ENCODE measurements around the gene COL12A1. TPM values are rescaled to one million over a fixed set of nuclear protein-coding genes. Genes with fewer than 3 reads are reported as not detected.

Gene COL12A1
- total RNA-seq, 1 experiment from 2014 or later: 1.9 TPM

DNA sequence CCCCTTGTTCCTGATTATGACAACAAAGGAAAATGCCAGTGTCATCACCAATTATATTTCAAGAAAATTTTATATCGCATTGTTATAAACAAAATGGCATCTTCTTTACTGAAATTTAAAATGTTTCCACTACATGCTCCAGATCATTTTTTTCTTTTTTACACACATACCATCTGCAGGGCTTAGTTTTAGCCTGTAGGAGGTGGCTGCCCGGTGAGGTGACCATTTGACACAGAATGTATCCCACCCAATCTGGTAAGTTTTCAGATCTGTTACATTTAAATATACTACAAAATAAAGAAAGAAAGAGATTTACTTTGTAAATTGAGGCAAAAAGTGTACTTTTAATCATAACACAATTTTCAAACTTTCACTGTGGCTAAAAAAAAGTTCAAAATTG lies 81.8 kb downstream of the COL12A1 start:
- Histone ChIP-seq H3K27me3 (ENCODE audit: control insufficient read depth, insufficient read depth, low read length) (no peaks in the 10 kb centered on the region), H3K4me3 (ENCODE audit: insufficient read depth, low read depth, low read length) (no peak overlapping the region), H3K36me3 (replicated peaks; ENCODE audit: control insufficient read depth, insufficient read depth, low read length) (no peaks in the 10 kb centered on the region)
- DNase-seq: no peak

- Histone ChIP-seq H3K36me3 (replicated peaks; ENCODE audit: control insufficient read depth, insufficient read depth, low read length) (no peaks in the 10 kb centered on the region), H3K27me3 (ENCODE audit: control insufficient read depth, insufficient read depth, low read length) (no peaks in the 10 kb centered on the region), H3K4me3 (ENCODE audit: insufficient read depth, low read depth, low read length) (no peak overlapping the region)
- no peak for DNase-seq
Observed at GRCh38 chr6:75118925-75119515, 86.8 kb downstream of the COL12A1 start.

GRCh38 chr6:75117701-75118100 lies 88.2 kb downstream of the COL12A1 start:
- DNase-seq: no peak
- Histone ChIP-seq H3K36me3 (replicated peaks; ENCODE audit: control insufficient read depth, insufficient read depth, low read length) (no peaks in the 10 kb centered on the region), H3K4me3 (ENCODE audit: insufficient read depth, low read depth, low read length) (no peak overlapping the region), H3K27me3 (ENCODE audit: control insufficient read depth, insufficient read depth, low read length) (no peaks in the 10 kb centered on the region)

DNA sequence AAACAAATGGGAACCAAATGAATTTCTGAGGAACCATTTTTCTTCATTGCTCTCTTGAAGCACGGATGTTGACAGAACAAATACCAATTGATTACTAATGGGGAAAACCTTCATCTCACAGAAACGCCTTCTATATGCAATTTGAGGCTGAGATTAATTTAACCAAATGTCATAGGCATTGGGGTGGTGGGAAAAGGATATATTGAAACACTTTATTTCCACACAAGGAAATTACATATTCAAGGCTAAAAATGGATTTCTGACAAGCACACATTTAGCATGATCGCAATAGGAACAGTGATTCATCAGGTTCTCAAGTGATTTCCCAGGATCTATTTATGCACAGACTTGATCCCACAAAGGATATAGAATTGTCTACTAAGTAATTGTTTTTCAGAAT lies 88.9 kb downstream of the COL12A1 start:
- Histone ChIP-seq H3K27me3 (ENCODE audit: control insufficient read depth, insufficient read depth, low read length) (no peaks in the 10 kb centered on the region), H3K36me3 (replicated peaks; ENCODE audit: control insufficient read depth, insufficient read depth, low read length) (no peaks in the 10 kb centered on the region), H3K4me3 (ENCODE audit: insufficient read depth, low read depth, low read length) (no peak overlapping the region)
- DNase-seq: no peak

DNA sequence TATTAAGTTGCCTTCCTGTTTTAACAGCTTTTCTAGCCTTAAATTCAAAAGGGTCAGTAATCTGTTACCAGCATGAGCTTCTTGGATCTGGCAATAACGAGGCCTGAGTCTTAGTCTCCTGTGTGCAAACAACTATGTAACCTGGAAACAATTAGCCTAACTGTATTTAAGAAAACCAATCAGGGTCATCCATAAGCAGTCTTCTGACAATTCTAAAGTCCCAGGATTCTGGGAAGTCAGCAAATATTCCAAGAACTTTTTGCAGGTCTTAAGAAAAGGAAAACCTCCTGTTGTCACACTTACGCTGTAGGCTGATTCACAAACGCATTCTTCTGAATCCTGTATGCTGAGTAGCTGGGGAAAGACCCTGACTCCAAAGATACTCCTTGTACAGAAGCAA lies 90.4 kb downstream of the COL12A1 start:
- no peaks in the 10 kb centered on the region for H3K36me3 ChIP-seq (replicated peaks; ENCODE audit: control insufficient read depth, insufficient read depth, low read length)
- no peaks in the 10 kb centered on the region for H3K27me3 ChIP-seq (ENCODE audit: control insufficient read depth, insufficient read depth, low read length)
- DNase-seq: no peak
- H3K4me3 ChIP-seq (ENCODE audit: insufficient read depth, low read depth, low read length): no peak overlapping the region

GRCh38 chr6:75114806-75115205 lies 91.0 kb downstream of the COL12A1 start:
- Histone ChIP-seq H3K4me3 (ENCODE audit: insufficient read depth, low read depth, low read length) (no peak overlapping the region), H3K27me3 (ENCODE audit: control insufficient read depth, insufficient read depth, low read length) (no peaks in the 10 kb centered on the region), H3K36me3 (replicated peaks; ENCODE audit: control insufficient read depth, insufficient read depth, low read length) (no peaks in the 10 kb centered on the region)
- no peak for DNase-seq

DNA sequence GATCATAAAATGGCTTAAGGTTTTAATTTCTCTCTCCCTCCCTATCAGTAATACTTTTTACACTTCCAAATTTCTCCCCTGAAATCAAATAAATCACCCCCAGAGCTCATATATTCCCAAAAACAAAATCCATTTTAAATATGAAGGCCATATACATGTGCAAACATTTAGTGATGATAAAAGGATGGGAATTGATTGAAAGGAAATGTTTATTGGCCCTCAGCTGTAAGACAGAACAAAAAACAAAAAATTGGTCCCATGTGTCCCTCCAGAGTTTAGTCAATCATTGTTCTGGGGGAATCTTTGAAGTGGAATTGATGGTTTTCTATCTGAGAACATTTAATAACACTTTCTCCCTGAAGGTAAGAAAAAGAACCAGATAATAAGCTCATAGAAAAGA lies 91.7 kb downstream of the COL12A1 start:
- Histone ChIP-seq H3K27me3 (ENCODE audit: control insufficient read depth, insufficient read depth, low read length) (no peaks in the 10 kb centered on the region), H3K4me3 (ENCODE audit: insufficient read depth, low read depth, low read length) (no peak overlapping the region), H3K36me3 (replicated peaks; ENCODE audit: control insufficient read depth, insufficient read depth, low read length) (no peaks in the 10 kb centered on the region)
- no peak for DNase-seq

- H3K36me3 ChIP-seq (replicated peaks; ENCODE audit: control insufficient read depth, insufficient read depth, low read length): no peaks in the 10 kb centered on the region
- no peak overlapping the region for H3K4me3 ChIP-seq (ENCODE audit: insufficient read depth, low read depth, low read length)
- no peaks in the 10 kb centered on the region for H3K27me3 ChIP-seq (ENCODE audit: control insufficient read depth, insufficient read depth, low read length)
- no peak for DNase-seq
Observed at GRCh38 chr6:75113446-75113845, 92.4 kb downstream of the COL12A1 start.

- no peaks in the 10 kb centered on the region for H3K36me3 ChIP-seq (replicated peaks; ENCODE audit: control insufficient read depth, insufficient read depth, low read length)
- no peak overlapping the region for H3K4me3 ChIP-seq (ENCODE audit: insufficient read depth, low read depth, low read length)
Observed at GRCh38 chr6:75109765-75110164, 96.1 kb downstream of the COL12A1 start.

DNA sequence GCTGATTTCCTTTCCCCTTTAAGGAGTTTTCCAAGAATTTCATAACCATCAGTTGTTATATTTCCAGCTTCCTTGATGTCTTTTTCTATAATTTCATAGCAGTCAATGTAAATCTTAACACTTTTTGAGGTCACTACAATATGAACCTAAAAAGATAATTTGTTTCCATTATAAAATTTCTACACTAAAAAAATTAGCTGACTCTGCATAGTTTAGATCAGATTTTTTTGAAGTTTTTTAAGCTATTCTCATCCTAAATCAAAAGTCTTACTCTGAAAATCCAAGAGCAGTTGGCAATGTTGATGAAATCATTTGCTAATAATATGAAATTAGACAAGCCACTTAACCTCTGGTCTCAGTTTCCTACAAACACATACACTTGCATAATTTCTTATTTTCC lies 96.8 kb downstream of the COL12A1 start:
- Histone ChIP-seq H3K36me3 (replicated peaks; ENCODE audit: control insufficient read depth, insufficient read depth, low read length) (no peaks in the 10 kb centered on the region), H3K4me3 (ENCODE audit: insufficient read depth, low read depth, low read length) (no peak overlapping the region), H3K27me3 (ENCODE audit: control insufficient read depth, insufficient read depth, low read length) (no peaks in the 10 kb centered on the region)
- DNase-seq: no peak

More at GRCh38 chr6:75109765-75110164, 96.1 kb downstream of the COL12A1 start:
- DNase-seq: no peak
- no peaks in the 10 kb centered on the region for H3K27me3 ChIP-seq (ENCODE audit: control insufficient read depth, insufficient read depth, low read length)

GRCh38 chr6:75108333-75108974 lies 97.4 kb downstream of the COL12A1 start:
- H3K36me3 ChIP-seq (replicated peaks; ENCODE audit: control insufficient read depth, insufficient read depth, low read length): no peaks in the 10 kb centered on the region
- H3K27me3 ChIP-seq (ENCODE audit: control insufficient read depth, insufficient read depth, low read length): no peaks in the 10 kb centered on the region
- no peak for DNase-seq
- H3K4me3 ChIP-seq (ENCODE audit: insufficient read depth, low read depth, low read length): no peak overlapping the region

DNA sequence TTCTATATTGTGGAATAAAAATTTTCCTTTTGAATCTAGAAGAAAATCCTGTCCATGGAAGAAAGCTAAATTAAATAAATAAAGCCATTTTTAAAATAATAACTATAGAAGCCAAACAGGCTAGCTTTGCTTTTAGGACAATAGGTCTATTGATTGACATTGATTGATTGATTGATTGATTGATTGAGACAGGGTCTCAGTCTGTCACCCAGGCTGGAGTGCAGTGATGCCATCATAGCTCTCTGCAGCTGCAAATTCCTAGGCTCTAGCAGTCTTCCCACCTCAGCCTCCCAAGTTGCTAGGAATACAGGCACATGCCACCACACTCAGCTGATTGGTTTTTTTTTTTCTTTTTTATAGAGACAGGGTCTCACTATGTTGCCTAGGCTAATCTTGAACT lies 97.9 kb downstream of the COL12A1 start:
- no peaks in the 10 kb centered on the region for H3K36me3 ChIP-seq (replicated peaks; ENCODE audit: control insufficient read depth, insufficient read depth, low read length)
- H3K4me3 ChIP-seq (ENCODE audit: insufficient read depth, low read depth, low read length): no peak overlapping the region
- H3K27me3 ChIP-seq (ENCODE audit: control insufficient read depth, insufficient read depth, low read length): no peaks in the 10 kb centered on the region
- DNase-seq: no peak

- DNase-seq: no peak
- Histone ChIP-seq H3K27me3 (ENCODE audit: control insufficient read depth, insufficient read depth, low read length) (no peaks in the 10 kb centered on the region), H3K4me3 (ENCODE audit: insufficient read depth, low read depth, low read length) (no peak overlapping the region), H3K36me3 (replicated peaks; ENCODE audit: control insufficient read depth, insufficient read depth, low read length) (no peaks in the 10 kb centered on the region)
Observed at GRCh38 chr6:75106426-75106825, 99.4 kb downstream of the COL12A1 start.

DNA sequence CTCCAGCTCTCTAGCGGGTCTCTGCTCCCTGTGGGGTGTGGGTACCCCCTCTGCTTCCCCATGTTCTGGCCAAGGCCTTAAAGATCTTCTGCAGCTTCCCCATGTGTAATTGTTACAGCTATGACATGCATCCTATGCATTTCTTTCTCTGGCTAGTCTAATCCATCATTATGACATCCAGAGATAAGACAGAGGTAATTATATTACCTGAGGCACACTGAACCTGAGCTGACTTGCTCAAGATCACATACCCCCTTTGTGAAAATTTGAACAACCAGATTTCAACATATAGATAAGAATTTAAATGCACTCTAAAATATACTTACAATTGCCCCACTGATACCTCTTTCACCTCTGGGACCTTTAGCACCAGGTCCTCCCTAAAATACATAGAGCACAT lies 102.4 kb downstream of the COL12A1 start:
- Histone ChIP-seq H3K4me3 (ENCODE audit: insufficient read depth, low read depth, low read length) (no peak overlapping the region), H3K27me3 (ENCODE audit: control insufficient read depth, insufficient read depth, low read length) (no peaks in the 10 kb centered on the region), H3K36me3 (replicated peaks; ENCODE audit: control insufficient read depth, insufficient read depth, low read length) (no peaks in the 10 kb centered on the region)
- DNase-seq: no peak

GRCh38 chr6:75102301-75102700 lies 103.6 kb downstream of the COL12A1 start:
- H3K27me3 ChIP-seq (ENCODE audit: control insufficient read depth, insufficient read depth, low read length): no peaks in the 10 kb centered on the region
- H3K36me3 ChIP-seq (replicated peaks; ENCODE audit: control insufficient read depth, insufficient read depth, low read length): no peaks in the 10 kb centered on the region
- H3K4me3 ChIP-seq (ENCODE audit: insufficient read depth, low read depth, low read length): no peak overlapping the region
- no peak for DNase-seq

DNA sequence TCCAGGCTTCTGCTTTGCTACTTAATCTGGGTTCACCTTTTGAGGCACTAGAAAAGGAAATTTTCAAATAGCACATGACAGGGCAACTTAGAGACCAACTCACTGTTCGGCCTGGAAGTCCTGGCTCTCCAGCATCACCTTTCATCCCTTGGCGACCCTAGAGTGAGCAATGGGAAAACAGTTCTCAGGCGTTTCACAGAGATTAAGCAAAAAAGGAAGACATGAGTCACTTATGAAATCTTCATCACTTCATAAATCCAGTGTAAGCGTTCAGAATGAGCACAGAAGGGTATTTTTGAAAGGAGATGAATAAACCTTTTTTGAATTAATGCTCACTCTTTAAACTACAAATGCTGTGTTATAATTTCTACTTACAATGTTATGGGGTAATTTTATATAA lies 104.0 kb downstream of the COL12A1 start:
- Histone ChIP-seq H3K4me3 (ENCODE audit: insufficient read depth, low read depth, low read length) (no peak overlapping the region), H3K27me3 (ENCODE audit: control insufficient read depth, insufficient read depth, low read length) (no peaks in the 10 kb centered on the region), H3K36me3 (replicated peaks; ENCODE audit: control insufficient read depth, insufficient read depth, low read length) (no peaks in the 10 kb centered on the region)
- DNase-seq: no peak
